ENCODE measurements around the gene LRFN4.
A peak's percentile ranks its signal among the peaks of the same experiment; 100 is the strongest.
"Not testable (repeated sequence)": the region's sequence is repeated elsewhere in the genome, so short reads cannot be mapped to it uniquely, and the experiment has no call there.

LRFN4 gene

DNA sequence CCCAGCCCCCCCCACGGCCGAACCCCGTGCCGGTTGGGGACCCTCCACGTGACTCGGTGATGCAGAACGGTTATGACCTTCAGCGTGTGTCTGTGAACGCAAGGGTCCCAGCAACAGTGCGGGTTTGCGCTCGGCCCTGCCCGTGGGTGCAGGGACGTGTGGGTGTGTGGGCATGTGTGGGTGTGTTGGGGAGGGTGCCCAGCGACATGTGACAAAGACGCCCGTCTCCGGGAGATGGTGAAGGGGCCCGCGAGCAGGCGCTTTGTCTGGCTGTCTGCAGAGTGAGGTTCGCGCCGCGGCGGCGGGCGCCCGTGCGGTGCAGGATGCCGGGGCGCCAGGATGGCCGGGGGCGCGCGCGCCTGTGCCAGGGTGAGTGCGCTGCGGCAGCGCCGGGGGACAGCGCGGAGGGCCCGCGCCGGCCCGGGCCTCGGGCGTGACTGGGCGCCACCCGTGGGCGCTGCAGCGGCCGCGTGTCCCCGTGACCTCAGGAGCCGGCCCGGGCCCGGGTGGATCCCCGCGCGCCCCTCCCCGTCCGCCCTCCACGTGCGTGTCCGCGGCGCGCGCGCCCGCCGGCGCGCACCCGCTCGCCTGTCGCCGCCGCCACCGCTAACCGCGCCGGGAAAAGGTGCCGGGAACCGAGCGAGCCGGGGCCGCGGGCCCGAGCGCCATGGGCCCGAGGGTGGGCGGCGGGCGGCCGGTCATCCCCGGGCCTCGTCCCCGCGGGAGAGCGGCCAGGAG is at the start of gene LRFN4:
Gene LRFN4 (plus strand): TSS at position 569 of the 738 bp plus-strand sequence. CDS start 681 bp downstream, outside the sequence.
- H2AFZ ChIP-seq (ENCODE audit: low read depth, low read length) = peak within 1 kb of the TSS; percentile 55
- peaks cover 14% of the 10 kb centered on the region for H3K4me1 ChIP-seq (ENCODE audit: insufficient read depth, low read length)
- H3K36me3 ChIP-seq (ENCODE audit: insufficient read depth, low read length) = peaks cover 6% of the 10 kb centered on the region
- H3K27me3 ChIP-seq (ENCODE audit: insufficient read depth, low read length) = no peaks in the 10 kb centered on the region
- peak within 1 kb of the TSS; percentile 63 for H3K4me3 ChIP-seq (ENCODE audit: low read length)
- no peaks in the 10 kb centered on the region for H3K9me3 ChIP-seq (ENCODE audit: low read length)

- no peaks in the 10 kb centered on the region for H3K27me3 ChIP-seq (ENCODE audit: insufficient read depth, low read length)
- no peak overlapping the region for H3K4me3 ChIP-seq (ENCODE audit: low read length)
- no peaks in the 10 kb centered on the region for H3K9me3 ChIP-seq (ENCODE audit: low read length)
- H2AFZ ChIP-seq (ENCODE audit: low read depth, low read length) = no peak overlapping the region
- H3K36me3 ChIP-seq (ENCODE audit: insufficient read depth, low read length) = peaks cover 10% of the 10 kb centered on the region
- no peaks in the 10 kb centered on the region for H3K4me1 ChIP-seq (ENCODE audit: insufficient read depth, low read length)
These were observed 47.3 kb upstream of the LRFN4 start for GRCh38 chr11:66809592-66809991.

GRCh38 chr11:66810576-66811185 is 46.2 kb upstream of the LRFN4 start:
- H3K4me1 ChIP-seq (ENCODE audit: insufficient read depth, low read length) = no peaks in the 10 kb centered on the region
- no peak overlapping the region for H2AFZ ChIP-seq (ENCODE audit: low read depth, low read length)
- no peak overlapping the region for H3K4me3 ChIP-seq (ENCODE audit: low read length)
- no peaks in the 10 kb centered on the region for H3K9me3 ChIP-seq (ENCODE audit: low read length)
- H3K36me3 ChIP-seq (ENCODE audit: insufficient read depth, low read length) = peaks cover 11% of the 10 kb centered on the region
- no peaks in the 10 kb centered on the region for H3K27me3 ChIP-seq (ENCODE audit: insufficient read depth, low read length)

DNA sequence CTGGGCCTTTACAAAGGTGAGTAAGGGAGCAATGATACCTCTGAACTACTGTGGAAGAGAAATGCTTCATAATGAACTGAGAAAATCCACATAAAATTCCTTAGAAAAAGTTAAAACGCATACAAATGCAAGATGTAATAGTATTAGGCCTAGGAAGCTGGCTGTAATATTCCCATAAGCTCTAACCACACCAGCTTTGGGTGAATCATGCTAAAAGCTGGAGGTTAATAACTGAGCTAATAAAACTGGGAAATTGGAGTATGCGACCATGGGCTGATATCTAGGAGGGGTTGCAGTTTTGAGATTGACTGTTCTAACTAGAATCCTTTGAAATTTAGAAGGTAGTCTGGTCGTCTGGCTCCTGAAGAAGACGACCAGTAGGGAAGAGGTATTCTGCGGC is 42.2 kb upstream of the LRFN4 start:
- Histone ChIP-seq H3K9me3 (ENCODE audit: low read length) (no peaks in the 10 kb centered on the region), H3K4me3 (ENCODE audit: low read length) (no peak overlapping the region), H3K36me3 (ENCODE audit: insufficient read depth, low read length) (peaks cover 20% of the 10 kb centered on the region), H2AFZ (ENCODE audit: low read depth, low read length) (no peak overlapping the region), H3K27me3 (ENCODE audit: insufficient read depth, low read length) (no peaks in the 10 kb centered on the region), H3K4me1 (ENCODE audit: insufficient read depth, low read length) (no peaks in the 10 kb centered on the region)

GRCh38 chr11:66815646-66816045 is 41.2 kb upstream of the LRFN4 start:
- H3K4me1 ChIP-seq (ENCODE audit: insufficient read depth, low read length) = no peaks in the 10 kb centered on the region
- peaks cover 20% of the 10 kb centered on the region for H3K36me3 ChIP-seq (ENCODE audit: insufficient read depth, low read length)
- H2AFZ ChIP-seq (ENCODE audit: low read depth, low read length) = no peak overlapping the region
- H3K9me3 ChIP-seq (ENCODE audit: low read length) = no peaks in the 10 kb centered on the region
- H3K4me3 ChIP-seq (ENCODE audit: low read length) = no peak overlapping the region
- no peaks in the 10 kb centered on the region for H3K27me3 ChIP-seq (ENCODE audit: insufficient read depth, low read length)

GRCh38 chr11:66818231-66818955 is 38.5 kb upstream of the LRFN4 start:
- H3K4me3 ChIP-seq (ENCODE audit: low read length) = no peak overlapping the region
- no peak overlapping the region for H2AFZ ChIP-seq (ENCODE audit: low read depth, low read length)
- no peaks in the 10 kb centered on the region for H3K9me3 ChIP-seq (ENCODE audit: low read length)
- H3K4me1 ChIP-seq (ENCODE audit: insufficient read depth, low read length) = no peaks in the 10 kb centered on the region
- no peaks in the 10 kb centered on the region for H3K27me3 ChIP-seq (ENCODE audit: insufficient read depth, low read length)
- H3K36me3 ChIP-seq (ENCODE audit: insufficient read depth, low read length) = peaks cover 30% of the 10 kb centered on the region

DNA sequence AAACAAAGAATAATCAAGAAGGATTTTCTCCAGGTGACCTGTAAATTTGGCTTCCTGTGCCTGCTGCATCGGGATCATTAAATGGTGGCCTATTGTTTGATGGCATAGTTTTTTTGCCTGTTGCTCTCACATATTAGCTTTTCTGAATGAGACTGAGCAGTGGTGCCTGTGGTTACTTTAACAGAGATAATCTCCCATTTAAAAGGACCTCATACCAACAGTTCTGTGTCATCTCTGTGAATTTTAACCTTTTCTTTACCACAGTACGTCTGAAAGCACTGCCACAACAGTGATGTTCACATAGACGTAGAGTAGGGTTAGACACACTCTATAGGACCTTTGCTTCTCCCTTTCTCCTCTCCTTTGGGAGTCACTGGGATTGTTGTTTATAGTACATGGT is 36.5 kb upstream of the LRFN4 start:
- H3K4me1 ChIP-seq (ENCODE audit: insufficient read depth, low read length) = no peaks in the 10 kb centered on the region
- no peak overlapping the region for H2AFZ ChIP-seq (ENCODE audit: low read depth, low read length)
- no peaks in the 10 kb centered on the region for H3K27me3 ChIP-seq (ENCODE audit: insufficient read depth, low read length)
- H3K36me3 ChIP-seq (ENCODE audit: insufficient read depth, low read length) = peaks cover 29% of the 10 kb centered on the region
- no peaks in the 10 kb centered on the region for H3K9me3 ChIP-seq (ENCODE audit: low read length)
- no peak overlapping the region for H3K4me3 ChIP-seq (ENCODE audit: low read length)

- no peak overlapping the region for H2AFZ ChIP-seq (ENCODE audit: low read depth, low read length)
- H3K27me3 ChIP-seq (ENCODE audit: insufficient read depth, low read length) = no peaks in the 10 kb centered on the region
- H3K4me1 ChIP-seq (ENCODE audit: insufficient read depth, low read length) = no peaks in the 10 kb centered on the region
- H3K36me3 ChIP-seq (ENCODE audit: insufficient read depth, low read length) = peaks cover 24% of the 10 kb centered on the region
- H3K4me3 ChIP-seq (ENCODE audit: low read length) = no peak overlapping the region
- H3K9me3 ChIP-seq (ENCODE audit: low read length) = no peaks in the 10 kb centered on the region
These were observed 36.0 kb upstream of the LRFN4 start for GRCh38 chr11:66820901-66821300.

GRCh38 chr11:66823700-66824099 is 33.2 kb upstream of the LRFN4 start:
- Histone ChIP-seq H3K4me3 (ENCODE audit: low read length) (no peak overlapping the region), H3K4me1 (ENCODE audit: insufficient read depth, low read length) (no peaks in the 10 kb centered on the region), H3K27me3 (ENCODE audit: insufficient read depth, low read length) (no peaks in the 10 kb centered on the region), H3K36me3 (ENCODE audit: insufficient read depth, low read length) (peaks cover 17% of the 10 kb centered on the region), H2AFZ (ENCODE audit: low read depth, low read length) (no peak overlapping the region), H3K9me3 (ENCODE audit: low read length) (no peaks in the 10 kb centered on the region)

- not testable (repeated sequence) for H2AFZ ChIP-seq (ENCODE audit: low read depth, low read length); H3K4me1 ChIP-seq (ENCODE audit: insufficient read depth, low read length); H3K27me3 ChIP-seq (ENCODE audit: insufficient read depth, low read length); H3K9me3 ChIP-seq (ENCODE audit: low read length); H3K4me3 ChIP-seq (ENCODE audit: low read length)
- H3K36me3 ChIP-seq (ENCODE audit: insufficient read depth, low read length) = peaks cover 20% of the 10 kb centered on the region
These were observed 32.3 kb upstream of the LRFN4 start for GRCh38 chr11:66824573-66824972.

- H3K4me1 ChIP-seq (ENCODE audit: insufficient read depth, low read length) = no peaks in the 10 kb centered on the region
- peaks cover 24% of the 10 kb centered on the region for H3K36me3 ChIP-seq (ENCODE audit: insufficient read depth, low read length)
- no peaks in the 10 kb centered on the region for H3K9me3 ChIP-seq (ENCODE audit: low read length)
- H2AFZ ChIP-seq (ENCODE audit: low read depth, low read length) = no peak overlapping the region
- H3K27me3 ChIP-seq (ENCODE audit: insufficient read depth, low read length) = no peaks in the 10 kb centered on the region
- H3K4me3 ChIP-seq (ENCODE audit: low read length) = no peak overlapping the region
These were observed 22.4 kb upstream of the LRFN4 start for GRCh38 chr11:66834539-66834845.

DNA sequence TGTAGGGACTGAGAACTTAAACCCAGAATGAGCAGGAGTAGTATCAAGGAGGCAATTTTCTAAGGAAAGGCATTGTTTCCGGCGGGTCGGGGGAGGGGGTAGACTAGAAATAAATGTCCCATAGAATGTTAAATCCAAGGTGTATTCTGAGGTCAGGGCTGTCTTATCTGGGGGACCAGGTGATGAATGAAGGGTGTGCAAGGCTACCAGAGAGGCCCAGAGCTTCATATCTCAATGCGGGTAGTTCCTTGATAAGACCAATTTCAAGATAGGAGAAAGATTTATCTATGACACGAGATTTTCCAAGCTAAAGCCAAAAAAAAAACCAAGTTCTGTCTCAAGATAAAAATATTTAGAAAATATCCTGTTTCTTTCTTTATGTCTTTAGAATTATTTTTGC is 21.9 kb upstream of the LRFN4 start:
- Histone ChIP-seq H3K4me3 (ENCODE audit: low read length) (no peak overlapping the region), H3K27me3 (ENCODE audit: insufficient read depth, low read length) (no peaks in the 10 kb centered on the region), H3K36me3 (ENCODE audit: insufficient read depth, low read length) (peaks cover 26% of the 10 kb centered on the region), H3K4me1 (ENCODE audit: insufficient read depth, low read length) (no peaks in the 10 kb centered on the region), H3K9me3 (ENCODE audit: low read length) (no peaks in the 10 kb centered on the region), H2AFZ (ENCODE audit: low read depth, low read length) (no peak overlapping the region)

DNA sequence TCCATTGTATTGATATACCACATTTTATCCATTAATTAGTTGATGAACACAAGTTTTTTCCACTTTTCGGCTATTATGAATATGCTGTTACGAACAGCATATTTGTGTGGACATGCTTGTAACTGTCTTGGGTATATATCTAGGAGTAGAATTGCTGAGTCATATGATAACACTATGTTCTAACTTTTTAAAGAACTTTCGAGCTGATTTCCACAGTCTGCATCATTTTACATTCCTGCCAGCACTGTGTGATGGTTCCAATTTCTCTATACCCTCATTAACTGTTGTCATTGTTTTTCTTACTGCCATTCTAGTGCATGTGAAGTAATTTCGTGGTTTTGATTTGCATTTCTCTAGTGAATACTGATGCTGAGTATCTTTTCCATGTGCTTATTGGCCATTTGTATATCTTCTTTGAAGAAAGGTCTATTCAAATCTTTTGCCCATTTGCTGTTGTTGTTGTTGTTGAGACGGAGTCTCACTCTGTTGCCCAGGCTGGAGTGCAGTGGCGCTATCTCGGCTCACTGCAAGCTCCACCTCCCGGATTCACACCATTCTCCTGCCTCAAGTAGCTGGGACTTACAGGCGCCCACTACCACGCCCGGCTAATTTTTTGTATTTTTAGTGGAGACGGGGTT is 21.0 kb upstream of the LRFN4 start:
- Histone ChIP-seq H3K27me3 (ENCODE audit: insufficient read depth, low read length) (no peaks in the 10 kb centered on the region), H3K4me1 (ENCODE audit: insufficient read depth, low read length) (no peaks in the 10 kb centered on the region), H3K9me3 (ENCODE audit: low read length) (no peaks in the 10 kb centered on the region), H3K36me3 (ENCODE audit: insufficient read depth, low read length) (peaks cover 27% of the 10 kb centered on the region), H3K4me3 (ENCODE audit: low read length) (no peak overlapping the region), H2AFZ (ENCODE audit: low read depth, low read length) (no peak overlapping the region)
